ENCODE results near the gene HOXD4. TPM values are rescaled to one million over a fixed set of nuclear protein-coding genes. Genes with fewer than 3 reads are reported as not detected.

Gene HOXD4
- total and polyA plus RNA-seq, 11 donors: 0.10 to 0.96 (median 0.41) TPM; not detected in 2

DNA sequence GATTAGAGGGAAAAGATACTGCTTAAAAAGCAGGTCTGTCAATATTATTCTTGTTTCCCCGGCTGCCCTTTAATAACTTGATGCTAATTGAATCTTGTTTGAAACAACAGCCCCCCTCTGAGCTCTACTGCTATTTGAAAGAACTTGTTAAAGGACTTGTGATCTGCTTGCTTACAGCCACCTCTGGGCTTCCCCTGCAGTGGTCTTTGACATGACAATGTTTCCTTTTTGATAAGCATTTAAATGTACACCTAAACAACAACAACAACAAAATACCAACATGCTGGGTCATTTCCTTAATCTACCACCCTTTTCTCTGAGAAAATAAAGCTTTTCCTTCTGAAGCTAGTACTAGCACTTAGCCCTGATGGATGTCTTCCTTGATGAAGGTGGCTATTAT, 41.0 kb downstream of the HOXD4 start:
- no peaks in the 10 kb centered on the region for H3K9me3 ChIP-seq
- intact Hi-C loops (cut with DNase I): no loop called here

DNA sequence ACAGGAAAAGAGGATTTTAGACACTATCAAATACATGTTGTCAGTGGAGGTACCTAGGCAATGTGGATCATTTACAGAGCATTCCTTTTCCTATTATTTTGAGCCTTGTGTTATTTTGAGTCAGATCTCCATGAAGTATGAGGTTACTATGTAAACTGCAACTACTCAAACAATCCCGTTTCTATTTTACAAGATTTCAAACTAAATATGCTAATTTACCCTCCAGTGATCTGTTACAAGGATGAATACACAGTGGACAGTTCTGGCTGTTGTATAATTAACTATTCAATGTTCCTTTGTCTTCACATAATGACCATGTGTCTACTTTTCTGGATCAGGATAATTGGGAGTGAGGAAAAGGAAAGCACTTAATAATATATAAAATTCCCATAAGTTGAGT, 41.7 kb downstream of the HOXD4 start:
- intact Hi-C loops (cut with DNase I): no loop called here
- ATAC-seq (no peak), DNase-seq (no peak)
- no peak for TF ChIP-seq CTCF (IDR thresholded peaks at IDR 0.05)
- TF ChIP-seq POLR2A (IDR thresholded peaks at IDR 0.05): no peak
- no peaks in the 10 kb centered on the region for H3K9me3 ChIP-seq
- 21 to 41% (median 30%) methylated on average over 1 of the region's 1 CpG for WGBS, 4 donors
- H3K27me3 ChIP-seq: peaks cover 42 to 100% (median 74%) of the 10 kb centered on the region in 9 donors
- peaks cover under 1 to 25% (median 16%) of the 10 kb centered on the region in 12 donors for H3K4me1 ChIP-seq
- H3K4me3 ChIP-seq: no peak overlapping the region
- no peaks in the 10 kb centered on the region for H3K36me3 ChIP-seq
- H3K27ac ChIP-seq: no peak overlapping the region

More for the DNA sequence above, 41.0 kb downstream of the HOXD4 start:
- DNase-seq: no peak
- no peaks in the 10 kb centered on the region for H3K36me3 ChIP-seq
- H3K4me1 ChIP-seq: peaks cover 5 to 32% (median 22%) of the 10 kb centered on the region in 12 donors
- ATAC-seq: no peak
- H3K27me3 ChIP-seq: peaks cover 45 to 100% (median 80%) of the 10 kb centered on the region in 9 donors
- 14 to 28% (median 26%) methylated on average over 1 of the region's 1 CpG for WGBS, 4 donors
- no peak overlapping the region for H3K4me3 ChIP-seq
- no peak overlapping the region for H3K27ac ChIP-seq
- TF ChIP-seq CTCF (IDR thresholded peaks at IDR 0.05) (no peak), POLR2A (IDR thresholded peaks at IDR 0.05) (no peak)

DNA sequence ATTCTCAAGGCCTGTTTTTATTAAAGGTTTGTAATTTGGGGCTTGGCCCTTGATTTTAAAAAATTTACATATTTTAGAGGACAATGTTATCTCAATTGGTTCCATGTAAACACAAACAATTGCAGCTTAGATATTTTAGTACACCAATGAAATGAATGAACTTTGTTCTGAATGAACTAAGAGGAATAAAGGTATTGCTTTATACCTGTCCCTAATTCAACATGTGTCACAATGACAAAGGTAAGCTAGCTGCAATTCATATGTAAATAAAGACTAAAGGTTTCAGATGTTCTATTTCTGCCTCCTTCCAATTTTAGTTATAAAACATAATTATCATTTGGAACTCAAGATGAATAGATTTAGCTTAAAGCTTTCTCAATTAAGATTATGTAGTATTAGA, 48.6 kb downstream of the HOXD4 start:
- Histone ChIP-seq H3K27me3 (peaks cover 0 to 84% (median 16%) of the 10 kb centered on the region in 9 donors), H3K4me3 (no peak overlapping the region), H3K27ac (no peak overlapping the region), H3K36me3 (no peaks in the 10 kb centered on the region), H3K9me3 (peaks cover 0 to 6% (median 0%) of the 10 kb centered on the region in 12 donors), H3K4me1 (no peaks in the 10 kb centered on the region)
- DNase-seq (no peak), ATAC-seq (no peak)
- intact Hi-C loops (cut with DNase I): no loop called here
- TF ChIP-seq CTCF (IDR thresholded peaks at IDR 0.05): no peak
- TF ChIP-seq POLR2A (IDR thresholded peaks at IDR 0.05): no peak

DNA sequence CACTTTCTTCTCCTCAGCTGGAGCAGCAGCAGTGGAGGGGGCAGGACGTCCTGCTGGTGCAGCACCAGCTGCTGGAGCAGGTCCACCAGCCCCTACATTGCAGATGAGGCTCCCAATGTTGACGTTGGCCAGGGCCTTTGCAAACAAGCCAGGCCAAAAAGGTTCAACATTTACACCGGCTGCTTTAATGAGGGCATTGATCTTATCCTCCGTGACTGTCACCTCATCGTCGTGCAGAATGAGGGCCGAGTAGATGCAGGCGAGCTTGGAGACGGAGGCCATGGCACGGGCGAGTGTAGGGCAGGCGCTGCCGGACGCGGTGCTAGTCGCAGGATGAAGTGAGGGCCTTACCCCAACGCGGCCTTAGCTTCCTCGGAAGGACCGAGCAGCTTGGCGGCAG, 49.6 kb downstream of the HOXD4 start:
- intact Hi-C loops (cut with DNase I): no loop called here
- Histone ChIP-seq H3K9me3 (peaks cover 0 to 8% (median 0%) of the 10 kb centered on the region in 12 donors), H3K4me3 (no peak overlapping the region), H3K4me1 (no peaks in the 10 kb centered on the region), H3K36me3 (no peaks in the 10 kb centered on the region), H3K27me3 (peaks cover 0 to 73% (median 16%) of the 10 kb centered on the region in 9 donors), H3K27ac (no peak overlapping the region)
- 75 to 88% (median 81%) methylated on average over 20 to 21 of the region's 21 CpGs for WGBS, 4 donors
- TF ChIP-seq CTCF (IDR thresholded peaks at IDR 0.05) (no peak), POLR2A (IDR thresholded peaks at IDR 0.05) (no peak)
- DNase-seq: no peak
- ATAC-seq: no peak

Data from heart left ventricle (tissue), 16 donors.